ENCODE data around the gene PDCD1LG2.

DNA sequence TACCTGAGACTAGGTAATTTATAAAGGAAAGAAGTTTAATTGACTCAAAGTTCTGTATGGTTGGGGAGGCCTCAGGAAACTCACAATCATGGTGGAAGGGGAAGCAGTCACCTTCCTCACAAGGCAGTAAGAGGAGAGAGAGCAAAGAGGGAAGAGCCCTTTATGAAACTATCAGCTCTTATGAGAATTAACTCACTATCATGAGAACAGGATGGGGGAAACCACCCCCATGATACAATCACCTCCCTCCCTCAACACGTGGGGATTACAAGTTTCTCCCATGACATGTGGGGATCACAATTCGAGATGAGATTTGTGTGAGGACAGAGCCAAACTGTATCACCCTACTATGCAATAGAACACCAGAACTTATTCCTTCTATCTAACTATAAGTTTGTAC lies 32.1 kb upstream of the PDCD1LG2 start:
- TF ChIP-seq EZH2phosphoT487 (IDR thresholded peaks at IDR 0.05; ENCODE audit: low read depth, severe bottlenecking, unreplicated experiment) = no peak
- TF ChIP-seq, protein P1, sequence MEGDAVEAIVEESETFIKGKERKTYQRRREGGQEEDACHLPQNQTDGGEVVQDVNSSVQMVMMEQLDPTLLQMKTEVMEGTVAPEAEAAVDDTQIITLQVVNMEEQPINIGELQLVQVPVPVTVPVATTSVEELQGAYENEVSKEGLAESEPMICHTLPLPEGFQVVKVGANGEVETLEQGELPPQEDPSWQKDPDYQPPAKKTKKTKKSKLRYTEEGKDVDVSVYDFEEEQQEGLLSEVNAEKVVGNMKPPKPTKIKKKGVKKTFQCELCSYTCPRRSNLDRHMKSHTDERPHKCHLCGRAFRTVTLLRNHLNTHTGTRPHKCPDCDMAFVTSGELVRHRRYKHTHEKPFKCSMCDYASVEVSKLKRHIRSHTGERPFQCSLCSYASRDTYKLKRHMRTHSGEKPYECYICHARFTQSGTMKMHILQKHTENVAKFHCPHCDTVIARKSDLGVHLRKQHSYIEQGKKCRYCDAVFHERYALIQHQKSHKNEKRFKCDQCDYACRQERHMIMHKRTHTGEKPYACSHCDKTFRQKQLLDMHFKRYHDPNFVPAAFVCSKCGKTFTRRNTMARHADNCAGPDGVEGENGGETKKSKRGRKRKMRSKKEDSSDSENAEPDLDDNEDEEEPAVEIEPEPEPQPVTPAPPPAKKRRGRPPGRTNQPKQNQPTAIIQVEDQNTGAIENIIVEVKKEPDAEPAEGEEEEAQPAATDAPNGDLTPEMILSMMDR (IDR thresholded peaks at IDR 0.05; ENCODE audit: poor library complexity) = no peak

Measured in hepatocyte (in vitro differentiated cells).